Type B pancreatic cell (in vitro differentiated cells): ENCODE measurements around the gene INHBA. TPM values are rescaled to one million over a fixed set of nuclear protein-coding genes. Genes with fewer than 3 reads are reported as not detected.

Experiments
- DNase-seq: peaks from one replicate; pipeline ENCODE4 v3.0.0; 2021; ENCODE audit warnings: mixed read lengths; ENCODE audit not compliant: unreplicated experiment; ENCODE audit errors: extremely low spot score
- H3K27ac Mint-ChIP-seq: 2 replicates; pipeline ENCODE4 v1.8.0; 2021; ENCODE audit warnings: mild to moderate bottlenecking, mixed read lengths
- H3K27me3 Mint-ChIP-seq: 2 replicates; pipeline ENCODE4 v1.8.0; 2021; ENCODE audit warnings: mixed read lengths
- H3K36me3 Mint-ChIP-seq: 2 replicates; pipeline ENCODE4 v1.8.0; 2021; ENCODE audit warnings: mixed read lengths
- H3K4me1 Mint-ChIP-seq: one replicate; pipeline ENCODE4 v1.8.0; 2021; ENCODE audit warnings: mixed read lengths; ENCODE audit not compliant: unreplicated experiment
- H3K4me3 Mint-ChIP-seq: 2 replicates; pipeline ENCODE4 v1.8.0; 2021; ENCODE audit warnings: mild to moderate bottlenecking, mixed read lengths
- H3K9me3 Mint-ChIP-seq: 2 replicates; pipeline ENCODE4 v1.8.0; 2021; ENCODE audit warnings: mixed read lengths
- CTCF ChIP-seq: fragments of 200-600 bp; sonication (generic); conservative IDR thresholded peaks from 2 replicates; pipeline ENCODE4 v1.5.0; 2021; ENCODE audit warnings: antibody characterized with exemption, mild to moderate bottlenecking
- total RNA-seq: library from RNA; stranded (reverse); gene quantifications from 2 replicates; pipeline ENCODE4 v1.2.1, GENCODE V29; 2021; ENCODE audit warnings: low replicate concordance

The INHBA gene
- total RNA-seq, 1 donor from 2014 or later: 19.9 TPM

DNA sequence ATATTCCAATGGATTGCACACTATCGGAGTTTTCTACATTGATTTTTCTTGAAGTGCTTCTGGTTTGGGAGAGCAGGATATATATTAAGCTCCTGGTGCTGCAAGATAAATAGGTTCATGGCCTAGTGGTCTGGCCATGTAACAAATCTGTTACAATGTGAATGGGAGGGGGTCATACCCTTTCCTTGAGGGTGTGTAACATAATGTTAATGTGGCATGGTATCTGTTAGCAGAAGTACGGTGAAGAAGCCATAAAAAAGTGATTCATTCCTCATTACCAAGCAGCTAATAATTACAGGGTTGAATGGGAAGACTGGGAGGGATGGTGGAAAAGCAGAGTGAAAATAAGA lies 61.2 kb downstream of the INHBA start:
- H3K27me3 Mint-ChIP-seq: no peaks in the 10 kb centered on the region
- no peak for TF ChIP-seq CTCF
- no peaks in the 10 kb centered on the region for H3K36me3 Mint-ChIP-seq
- H3K4me1 Mint-ChIP-seq: peaks cover 15% of the 10 kb centered on the region
- no peak overlapping the region for H3K27ac Mint-ChIP-seq
- no peak overlapping the region for H3K4me3 Mint-ChIP-seq
- no peak for DNase-seq
- H3K9me3 Mint-ChIP-seq: peaks cover 6% of the 10 kb centered on the region

DNA sequence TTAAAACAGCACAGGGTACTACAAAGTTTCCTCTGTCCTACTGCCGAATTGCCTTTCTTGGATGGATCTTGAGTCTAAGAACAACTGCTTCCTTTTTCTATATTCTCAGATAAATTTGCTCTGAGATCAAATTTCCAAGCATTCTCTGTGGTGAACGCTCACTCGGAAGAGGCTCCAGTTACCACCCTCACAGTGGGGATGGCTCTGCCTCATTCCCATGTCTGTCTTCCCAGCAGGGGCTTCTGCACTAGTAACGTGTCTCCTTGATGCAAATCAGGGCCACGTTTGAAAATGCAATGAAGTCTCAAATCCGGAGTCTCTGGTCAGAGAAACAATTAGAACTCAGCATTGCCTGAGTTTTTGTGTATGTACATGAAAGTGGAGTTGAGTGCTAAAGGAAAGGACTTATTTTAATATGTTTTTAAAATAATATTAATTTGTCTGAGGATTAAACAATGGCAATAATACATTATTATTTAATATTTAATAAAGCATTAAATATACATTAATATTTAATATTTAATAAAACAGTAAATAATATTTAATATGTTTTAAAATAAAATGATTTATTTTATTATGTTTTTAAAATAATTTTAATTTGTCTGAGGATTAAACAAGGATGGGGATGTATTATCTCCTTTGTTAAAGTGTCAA lies 61.8 kb downstream of the INHBA start:
- Mint-ChIP-seq H3K4me3 (peak overlapping the region; percentile 68), H3K4me1 (peaks cover 15% of the 10 kb centered on the region), H3K9me3 (peaks cover 6% of the 10 kb centered on the region), H3K36me3 (no peaks in the 10 kb centered on the region), H3K27ac (peak overlapping the region; percentile 36), H3K27me3 (no peaks in the 10 kb centered on the region)
- DNase-seq: no peak
- no peak for TF ChIP-seq CTCF

GRCh38 chr7:41640487-41640886 lies 62.4 kb downstream of the INHBA start:
- Mint-ChIP-seq H3K27ac (peak overlapping the region; percentile 36), H3K4me1 (peaks cover 15% of the 10 kb centered on the region), H3K4me3 (peak overlapping the region; percentile 68), H3K27me3 (no peaks in the 10 kb centered on the region), H3K9me3 (peaks cover 6% of the 10 kb centered on the region), H3K36me3 (no peaks in the 10 kb centered on the region)
- no peak for DNase-seq
- no peak for TF ChIP-seq CTCF

- no peaks in the 10 kb centered on the region for H3K27me3 Mint-ChIP-seq
- TF ChIP-seq CTCF: no peak
- H3K27ac Mint-ChIP-seq: no peak overlapping the region
- H3K4me3 Mint-ChIP-seq: no peak overlapping the region
- H3K4me1 Mint-ChIP-seq: peaks cover 13% of the 10 kb centered on the region
- no peak for DNase-seq
- H3K9me3 Mint-ChIP-seq: peaks cover 6% of the 10 kb centered on the region
- H3K36me3 Mint-ChIP-seq: no peaks in the 10 kb centered on the region
Observed at GRCh38 chr7:41637049-41637448, 65.8 kb downstream of the INHBA start.
